Gastroesophageal sphincter (tissue), 3 donors: ENCODE measurements around the gene DCANP1.

Experiments used
- CTCF ChIP-seq, 4 experiments: fragments of 200-600 bp in 2 of 4; fragments of 450-650 bp in 2 of 4; sonication (generic) in 1 of 4; IDR thresholded peaks; one replicate each; pipeline ENCODE4 v1.5.1; 2017 to 2019; ENCODE audit warnings: antibody characterized with exemption in 4 of 4, mild to moderate bottlenecking in 2 of 4, moderate library complexity in 2 of 4
- EP300 ChIP-seq: sonication (generic); formaldehyde crosslinking; IDR thresholded peaks from one replicate; pipeline ENCODE4 v1.6.1; 2017; ENCODE audit warnings: antibody characterized with exemption, mild to moderate bottlenecking
- POLR2A ChIP-seq, 2 donors: fragments of 450-650 bp; IDR thresholded peaks; one replicate each; pipeline ENCODE4 v1.6.1; 2017; ENCODE audit warnings: antibody characterized with exemption in 2 of 2, mild to moderate bottlenecking in 2 of 2, moderate library complexity in 1 of 2
- POLR2AphosphoS5 ChIP-seq: sonication (generic); formaldehyde crosslinking; IDR thresholded peaks from one replicate; pipeline ENCODE4 v1.6.1; 2017; ENCODE audit warnings: antibody characterized with exemption

GRCh38 chr5:135440916-135441315 lies 6.2 kb downstream of the DCANP1 start:
- TF ChIP-seq CTCF (IDR thresholded peaks at IDR 0.05), result no peak
- no peak for TF ChIP-seq POLR2A (IDR thresholded peaks at IDR 0.05)
- no peak for TF ChIP-seq POLR2AphosphoS5
- TF ChIP-seq EP300, result no peak
